HG02938 (cell line): ENCODE results near the gene EEF1AKMT4.

Experiments
- ATAC-seq: cut with Tn5 transposase; IDR thresholded peaks from one replicate; pipeline ENCODE4 v1.9.1; 2021; ENCODE audit warnings: mild to moderate bottlenecking, moderate library complexity; ENCODE audit not compliant: unreplicated experiment

The EEF1AKMT4 gene

GRCh38 chr3:184298759-184299487 lies 49.5 kb downstream of the EEF1AKMT4 start, which contains the start of gene PSMD2:
Gene PSMD2, plus strand, starts transcription at chr3:184299241. Its CDS starts 26 bp downstream, at chr3:184299267.
- ATAC-seq: peak; percentile 94

- ATAC-seq: no peak
Observed at GRCh38 chr3:184299488-184300377, 50.3 kb downstream of the EEF1AKMT4 start.

GRCh38 chr3:184300378-184300720 lies 50.9 kb downstream of the EEF1AKMT4 start:
- no peak for ATAC-seq

- no peak for ATAC-seq
Observed at GRCh38 chr3:184305577-184305976, 56.1 kb downstream of the EEF1AKMT4 start.

GRCh38 chr3:184306341-184306972 lies 57.0 kb downstream of the EEF1AKMT4 start:
- no peak for ATAC-seq

GRCh38 chr3:184307915-184308314 lies 58.4 kb downstream of the EEF1AKMT4 start:
- no peak for ATAC-seq
